Peyer's patch (tissue), 4 donors: ENCODE results near the gene ADCY2.

ENCODE experiments used
- CTCF ChIP-seq, 6 experiments: fragments of 450-650 bp in 4 of 6; fragments of 200-600 bp in 2 of 6; sonication (generic) in 1 of 6; IDR thresholded peaks; one replicate each; pipeline ENCODE4 v1.5.1; 2017 to 2019; ENCODE audit warnings: antibody characterized with exemption in 6 of 6, mild to moderate bottlenecking in 3 of 6, moderate library complexity in 1 of 6
- POLR2A ChIP-seq, 2 donors: fragments of 450-650 bp; IDR thresholded peaks; one replicate each; pipeline ENCODE4 v1.5.1; 2017; ENCODE audit warnings: antibody characterized with exemption in 2 of 2, mild to moderate bottlenecking in 2 of 2, moderate library complexity in 2 of 2

DNA sequence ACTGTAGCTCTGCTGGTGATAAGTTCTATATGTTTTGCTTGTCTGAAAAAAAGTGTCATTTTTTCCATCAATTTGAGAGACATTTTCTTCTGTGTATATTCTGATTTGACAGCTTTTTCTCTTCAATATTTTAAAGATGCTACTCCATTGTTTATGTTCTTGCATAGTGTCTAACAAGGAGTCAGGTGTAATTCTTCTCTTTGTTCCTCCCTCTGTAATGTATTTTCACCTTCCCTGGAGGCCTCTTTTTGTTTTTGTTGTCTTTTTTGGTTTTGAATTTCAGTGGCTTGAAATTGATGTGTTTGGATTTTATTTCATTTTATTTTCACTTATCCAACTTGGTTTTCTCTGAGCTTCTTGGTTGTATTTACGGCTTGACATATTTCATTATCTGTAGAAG, 75.8 kb downstream of the ADCY2 start:
- no peak for TF ChIP-seq CTCF (IDR thresholded peaks at IDR 0.05)
- no peak for TF ChIP-seq POLR2A (IDR thresholded peaks at IDR 0.05)
